Activated gamma-delta T cell (primary cell): ENCODE data around the gene CDC42BPA.
"Not testable (repeated sequence)": the region's sequence is repeated elsewhere in the genome, so short reads cannot be mapped to it uniquely, and the experiment has no call there.

ENCODE experiments used
- DNase-seq: peaks from one replicate; lab custom pipeline; 2025; lab: John Stamatoyannopoulos, UW

CDC42BPA gene

GRCh38 chr1:226964611-226965486 is 353.4 kb downstream of the CDC42BPA start:
- no peak for DNase-seq

GRCh38 chr1:226964068-226964425 is 354.2 kb downstream of the CDC42BPA start:
- DNase-seq: no peak

- no peak for DNase-seq
Measured at GRCh38 chr1:226962421-226963391, 355.6 kb downstream of the CDC42BPA start.

GRCh38 chr1:226960944-226961765 is 357.1 kb downstream of the CDC42BPA start:
- no peak for DNase-seq

GRCh38 chr1:226960256-226960655 is 358.0 kb downstream of the CDC42BPA start:
- DNase-seq: no peak

- DNase-seq: no peak
Measured at GRCh38 chr1:226958300-226958699, 360.0 kb downstream of the CDC42BPA start.

GRCh38 chr1:226957714-226958113 is 360.6 kb downstream of the CDC42BPA start:
- DNase-seq: no peak

- DNase-seq: no peak
Measured at GRCh38 chr1:226956942-226957713, 361.2 kb downstream of the CDC42BPA start.

GRCh38 chr1:226955857-226956256 is 362.4 kb downstream of the CDC42BPA start:
- not testable (repeated sequence) for DNase-seq

GRCh38 chr1:226954777-226955176 is 363.5 kb downstream of the CDC42BPA start:
- DNase-seq: no peak

GRCh38 chr1:226954337-226954736 is 364.0 kb downstream of the CDC42BPA start:
- DNase-seq: no peak

- no peak for DNase-seq
Measured at GRCh38 chr1:226953175-226953800, 365.0 kb downstream of the CDC42BPA start.

- no peak for DNase-seq
Measured at GRCh38 chr1:226952118-226952441, 366.2 kb downstream of the CDC42BPA start.

- DNase-seq: no peak
Measured at GRCh38 chr1:226951286-226952117, 366.8 kb downstream of the CDC42BPA start.

- DNase-seq: no peak
Measured at GRCh38 chr1:226950871-226951270, 367.4 kb downstream of the CDC42BPA start.

GRCh38 chr1:226950316-226950715 is 368.0 kb downstream of the CDC42BPA start:
- no peak for DNase-seq

- DNase-seq: no peak
Measured at GRCh38 chr1:226949401-226949800, 368.9 kb downstream of the CDC42BPA start.

GRCh38 chr1:226948996-226949395 is 369.3 kb downstream of the CDC42BPA start:
- no peak for DNase-seq

- DNase-seq: no peak
Measured at GRCh38 chr1:226948480-226948879, 369.8 kb downstream of the CDC42BPA start.

- no peak for DNase-seq
Measured at GRCh38 chr1:226948051-226948450, 370.2 kb downstream of the CDC42BPA start.
